H1 (cell line): Measurements from ENCODE around the gene SHQ1. TPM values are rescaled to one million over a fixed set of nuclear protein-coding genes. Genes with fewer than 3 reads are reported as not detected.

Experiments used
- CTBP2 ChIP-seq: IDR thresholded peaks from 2 replicates; pipeline ENCODE4 v1.7.0; 2011; ENCODE audit warnings: borderline replicate concordance, mild to moderate bottlenecking, moderate library complexity, mixed read lengths, low read length; ENCODE audit not compliant: insufficient read depth, insufficient read length
- polyA plus RNA-seq, 7 experiments: library from polyadenylated mRNA; depleted of rRNA in 3 of 7; stranded (reverse) in 5 of 7; unstranded in 2 of 7; fragments of >200 nt in 5 of 7; fragments of 200-250 nt in 2 of 7; gene quantifications; 1 replicate in 5 of 7; 2 replicates in 1 of 7; 4 replicates in 1 of 7; pipeline versions ENCODE4 v1.2.1 to v1.2.3, GENCODE V29; 2011 to 2013; ENCODE audit warnings: missing spikeins in 2 of 7, mixed read lengths in 2 of 7
- total RNA-seq: library from RNA; stranded (reverse); fragmentation: NEBNext Ultra II Directional; extraction: Animal tissue kit (Norgen Biotek cat#: 25700); gene quantifications from 2 replicates; pipeline ENCODE4 v1.2.1, GENCODE V29; 2021
- TF ChIP-seq, protein P1 (sequence below), 3 experiments: IDR thresholded peaks; 1 replicate in 2 of 3; 2 replicates in 1 of 3; pipeline versions ENCODE4 v1.5.1 to v1.6.1; 2011; ENCODE audit warnings: low read length in 3 of 3, mild to moderate bottlenecking in 3 of 3, inconsistent platforms in 2 of 3, low read depth in 1 of 3, moderate library complexity in 1 of 3; ENCODE audit not compliant: insufficient read depth in 1 of 3; ENCODE audit errors: control extremely low read depth in 1 of 3

Gene SHQ1
- total and polyA plus RNA-seq, 2 of the 8 experiments (the other 6 are each of a cell fraction or from before 2014, with no cell fraction given), result 10.7 to 34.4 TPM

DNA sequence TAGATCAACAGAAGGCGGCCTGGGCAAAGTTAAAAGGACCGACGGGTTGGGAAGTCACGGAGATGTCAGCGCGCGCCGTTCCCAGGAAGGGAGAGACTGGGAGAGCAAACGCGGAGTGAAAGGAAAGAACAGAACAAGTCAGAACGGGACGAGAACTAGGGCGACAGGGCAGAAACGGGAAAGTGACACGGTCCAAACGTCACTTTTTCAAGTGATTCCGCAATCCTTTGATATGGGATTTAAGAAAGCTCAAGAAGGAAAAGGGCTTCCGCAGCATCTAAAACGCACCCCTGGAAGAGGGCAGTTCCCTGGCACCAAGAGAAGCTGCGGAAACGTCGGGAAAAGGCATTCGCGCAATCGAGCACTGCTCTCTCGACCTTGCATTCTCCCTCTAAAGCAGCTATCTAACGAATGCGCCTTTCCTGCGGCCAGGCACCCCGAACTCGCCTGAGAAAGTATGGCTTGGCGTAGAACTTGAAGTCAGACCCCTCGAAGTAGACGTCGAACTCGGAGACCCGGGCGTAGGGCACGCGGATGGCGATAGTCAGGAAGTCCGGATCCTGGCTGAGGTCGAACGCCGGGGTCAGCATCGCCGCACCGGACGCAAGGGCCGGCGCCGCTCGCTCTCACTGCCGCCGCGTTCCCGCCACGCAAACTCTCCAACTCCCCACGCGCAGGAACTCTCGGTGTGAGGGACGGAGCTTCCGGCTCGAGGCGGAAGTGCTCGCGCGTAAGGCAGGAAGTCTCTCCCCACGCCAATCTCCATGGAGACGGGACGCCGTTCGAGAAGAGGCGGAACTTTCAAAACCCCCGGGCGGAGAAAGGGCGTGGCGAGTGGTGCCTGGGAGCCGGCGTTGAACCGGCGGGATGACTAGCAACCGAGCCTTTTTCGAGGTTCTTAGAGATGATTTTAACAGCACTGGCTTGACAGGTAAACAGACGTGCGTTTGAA, at the start of gene SHQ1 (continued):
- TF ChIP-seq, protein P1, sequence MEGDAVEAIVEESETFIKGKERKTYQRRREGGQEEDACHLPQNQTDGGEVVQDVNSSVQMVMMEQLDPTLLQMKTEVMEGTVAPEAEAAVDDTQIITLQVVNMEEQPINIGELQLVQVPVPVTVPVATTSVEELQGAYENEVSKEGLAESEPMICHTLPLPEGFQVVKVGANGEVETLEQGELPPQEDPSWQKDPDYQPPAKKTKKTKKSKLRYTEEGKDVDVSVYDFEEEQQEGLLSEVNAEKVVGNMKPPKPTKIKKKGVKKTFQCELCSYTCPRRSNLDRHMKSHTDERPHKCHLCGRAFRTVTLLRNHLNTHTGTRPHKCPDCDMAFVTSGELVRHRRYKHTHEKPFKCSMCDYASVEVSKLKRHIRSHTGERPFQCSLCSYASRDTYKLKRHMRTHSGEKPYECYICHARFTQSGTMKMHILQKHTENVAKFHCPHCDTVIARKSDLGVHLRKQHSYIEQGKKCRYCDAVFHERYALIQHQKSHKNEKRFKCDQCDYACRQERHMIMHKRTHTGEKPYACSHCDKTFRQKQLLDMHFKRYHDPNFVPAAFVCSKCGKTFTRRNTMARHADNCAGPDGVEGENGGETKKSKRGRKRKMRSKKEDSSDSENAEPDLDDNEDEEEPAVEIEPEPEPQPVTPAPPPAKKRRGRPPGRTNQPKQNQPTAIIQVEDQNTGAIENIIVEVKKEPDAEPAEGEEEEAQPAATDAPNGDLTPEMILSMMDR (IDR thresholded peaks at IDR 0.05; ENCODE audit: control extremely low read depth in 1 of 3, insufficient read depth in 1 of 3, low read depth in 1 of 3, low read length in 3 of 3), result no peak
- no peak for TF ChIP-seq CTBP2
